OCI-LY3 (cell line): Measurements from ENCODE around the gene PRDM1.

Experiments used
- H2AFZ ChIP-seq: fragments of 200-600, 300-600 bp; shearing (Covaris generic); 2 replicates; pipeline ENCODE4 v1.6.0; 2014; ENCODE audit warnings: antibody characterized with exemption, low read depth, low read length
- H3K27ac ChIP-seq: fragments of 200-600, 300-600 bp; sonication (generic); 2 replicates; pipeline ENCODE4 v1.5.1; 2014; ENCODE audit warnings: mild to moderate bottlenecking, low read length, moderate library complexity, mixed read lengths
- H3K27me3 ChIP-seq: fragments of 200-600, 300-600 bp; sonication (generic); 2 replicates; pipeline ENCODE4 v1.6.1; 2014; ENCODE audit warnings: low read depth, low read length, mixed read lengths
- H3K36me3 ChIP-seq: fragments of 200-600, 300-600 bp; sonication (generic); replicated peaks from 2 replicates; pipeline ENCODE3; 2014; ENCODE audit warnings: low read depth, low read length, mixed read lengths
- H3K4me1 ChIP-seq: fragments of 300-600, 200-600 bp; sonication (generic); 2 replicates; pipeline ENCODE4 v1.6.1; 2014; ENCODE audit warnings: low read length, mixed read lengths
- H3K4me2 ChIP-seq: fragments of 200-600, 300-600 bp; sonication (generic); 2 replicates; pipeline ENCODE4 v1.6.1; 2014; ENCODE audit warnings: low read length, mixed read lengths
- H3K4me3 ChIP-seq: fragments of 300-600, 200-600 bp; sonication (generic); 2 replicates; pipeline ENCODE4 v1.5.1; 2014; ENCODE audit warnings: antibody characterized with exemption, mild to moderate bottlenecking, low read length, moderate library complexity
- H3K79me2 ChIP-seq: fragments of 300-600, 200-600 bp; shearing (Covaris generic); 2 replicates; pipeline ENCODE4 v1.6.1; 2014; ENCODE audit warnings: mild to moderate bottlenecking, low read length, mixed read lengths
- H3K9ac ChIP-seq: fragments of 300-600, 200-600 bp; shearing (Covaris generic); 2 replicates; pipeline ENCODE4 v1.6.0; 2014; ENCODE audit warnings: mild to moderate bottlenecking, low read length, moderate library complexity
- H3K9me3 ChIP-seq: fragments of 200-600, 300-600 bp; shearing (Covaris generic); 2 replicates; pipeline ENCODE4 v1.6.1; 2014; ENCODE audit warnings: low read length, mixed read lengths; ENCODE audit not compliant: insufficient read depth
- H4K20me1 ChIP-seq: fragments of 200-600, 300-600 bp; sonication (generic); 2 replicates; pipeline ENCODE4 v1.6.1; 2016; ENCODE audit warnings: low read length, mixed read lengths; ENCODE audit not compliant: insufficient read depth
- EZH2phosphoT487 ChIP-seq: fragments of 200-600 bp; shearing (Covaris generic); IDR thresholded peaks from 2 replicates; pipeline ENCODE4 v1.6.1; 2018; ENCODE audit warnings: antibody characterized with exemption, mixed run types, low read depth
- TF ChIP-seq, protein P1 (sequence below): fragments of 200-600, 300-600 bp; sonication (generic); IDR thresholded peaks from 2 replicates; pipeline ENCODE4 v1.5.1; 2014; ENCODE audit warnings: antibody characterized with exemption, low read length, low read depth

The PRDM1 gene

DNA sequence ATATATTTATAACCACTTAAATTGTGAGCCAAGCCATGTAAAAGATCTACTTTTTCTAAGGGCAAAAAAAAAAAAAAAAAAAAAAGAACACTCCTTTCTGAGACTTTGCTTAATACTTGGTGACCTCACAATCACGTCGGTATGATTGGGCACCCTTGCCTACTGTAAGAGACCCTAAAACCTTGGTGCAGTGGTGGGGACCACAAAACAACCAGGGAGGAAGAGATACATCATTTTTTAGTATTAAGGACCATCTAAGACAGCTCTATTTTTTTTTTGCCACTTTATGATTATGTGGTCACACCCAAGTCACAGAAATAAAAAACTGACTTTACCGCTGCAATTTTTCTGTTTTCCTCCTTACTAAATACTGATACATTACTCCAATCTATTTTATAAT, 22.9 kb downstream of the PRDM1 start:
- Histone ChIP-seq H3K9me3 (no peaks in the 10 kb centered on the region), H3K79me2 (peaks cover 42% of the 10 kb centered on the region), H4K20me1 (peaks cover 57% of the 10 kb centered on the region), H3K9ac (no peak overlapping the region), H3K27ac (no peak overlapping the region), H2AFZ (no peak overlapping the region), H3K4me2 (no peak overlapping the region), H3K4me3 (no peak overlapping the region), H3K4me1 (peaks cover 76% of the 10 kb centered on the region), H3K36me3 (peaks cover 49% of the 10 kb centered on the region), H3K27me3 (no peaks in the 10 kb centered on the region)
- no peak for TF ChIP-seq EZH2phosphoT487
- TF ChIP-seq, protein P1, sequence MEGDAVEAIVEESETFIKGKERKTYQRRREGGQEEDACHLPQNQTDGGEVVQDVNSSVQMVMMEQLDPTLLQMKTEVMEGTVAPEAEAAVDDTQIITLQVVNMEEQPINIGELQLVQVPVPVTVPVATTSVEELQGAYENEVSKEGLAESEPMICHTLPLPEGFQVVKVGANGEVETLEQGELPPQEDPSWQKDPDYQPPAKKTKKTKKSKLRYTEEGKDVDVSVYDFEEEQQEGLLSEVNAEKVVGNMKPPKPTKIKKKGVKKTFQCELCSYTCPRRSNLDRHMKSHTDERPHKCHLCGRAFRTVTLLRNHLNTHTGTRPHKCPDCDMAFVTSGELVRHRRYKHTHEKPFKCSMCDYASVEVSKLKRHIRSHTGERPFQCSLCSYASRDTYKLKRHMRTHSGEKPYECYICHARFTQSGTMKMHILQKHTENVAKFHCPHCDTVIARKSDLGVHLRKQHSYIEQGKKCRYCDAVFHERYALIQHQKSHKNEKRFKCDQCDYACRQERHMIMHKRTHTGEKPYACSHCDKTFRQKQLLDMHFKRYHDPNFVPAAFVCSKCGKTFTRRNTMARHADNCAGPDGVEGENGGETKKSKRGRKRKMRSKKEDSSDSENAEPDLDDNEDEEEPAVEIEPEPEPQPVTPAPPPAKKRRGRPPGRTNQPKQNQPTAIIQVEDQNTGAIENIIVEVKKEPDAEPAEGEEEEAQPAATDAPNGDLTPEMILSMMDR = no peak

DNA sequence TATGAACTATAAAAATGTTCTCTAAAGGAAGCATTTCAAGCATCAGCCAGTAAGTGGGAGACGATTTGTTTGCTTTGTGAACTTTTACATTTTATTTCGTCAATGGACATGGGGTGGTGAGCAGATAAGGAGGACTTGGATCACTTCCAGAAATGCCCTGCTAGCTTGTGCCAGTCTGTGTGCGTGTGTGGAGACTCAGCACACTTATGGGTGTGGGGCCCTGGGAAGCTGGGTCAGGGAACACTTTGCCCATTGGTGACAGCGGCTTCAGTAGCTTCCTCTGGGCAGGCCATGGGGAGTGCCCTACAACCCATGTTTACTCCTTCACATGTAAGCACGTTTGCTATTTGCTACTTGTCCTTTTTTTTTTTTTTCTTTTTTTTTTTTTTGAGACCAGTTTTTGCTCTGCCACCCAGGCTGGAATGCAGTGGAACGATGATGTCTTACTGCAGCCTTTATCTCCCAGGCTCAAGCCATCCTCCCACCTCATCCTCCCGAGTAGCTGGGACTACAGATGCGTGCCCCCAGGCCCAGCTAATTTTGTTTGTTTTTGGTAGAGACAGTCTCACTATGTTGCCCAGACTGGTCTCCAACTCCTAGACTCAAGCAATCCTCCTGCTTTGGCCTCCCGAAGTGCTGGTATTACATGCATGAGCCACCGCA, 24.2 kb downstream of the PRDM1 start:
- H3K4me2 ChIP-seq = no peak overlapping the region
- peaks cover 39% of the 10 kb centered on the region for H3K36me3 ChIP-seq
- peaks cover 46% of the 10 kb centered on the region for H4K20me1 ChIP-seq
- H3K79me2 ChIP-seq = peaks cover 30% of the 10 kb centered on the region
- TF ChIP-seq, protein P1 = no peak
- TF ChIP-seq EZH2phosphoT487 = no peak
- peak overlapping the region; percentile 14; the same call in 1 of the 2 replicates for H3K27ac ChIP-seq
- peaks cover 77% of the 10 kb centered on the region for H3K4me1 ChIP-seq
- H3K4me3 ChIP-seq = no peak overlapping the region
- H3K27me3 ChIP-seq = no peaks in the 10 kb centered on the region
- no peaks in the 10 kb centered on the region for H3K9me3 ChIP-seq
- H2AFZ ChIP-seq = no peak overlapping the region
- no peak overlapping the region for H3K9ac ChIP-seq

DNA sequence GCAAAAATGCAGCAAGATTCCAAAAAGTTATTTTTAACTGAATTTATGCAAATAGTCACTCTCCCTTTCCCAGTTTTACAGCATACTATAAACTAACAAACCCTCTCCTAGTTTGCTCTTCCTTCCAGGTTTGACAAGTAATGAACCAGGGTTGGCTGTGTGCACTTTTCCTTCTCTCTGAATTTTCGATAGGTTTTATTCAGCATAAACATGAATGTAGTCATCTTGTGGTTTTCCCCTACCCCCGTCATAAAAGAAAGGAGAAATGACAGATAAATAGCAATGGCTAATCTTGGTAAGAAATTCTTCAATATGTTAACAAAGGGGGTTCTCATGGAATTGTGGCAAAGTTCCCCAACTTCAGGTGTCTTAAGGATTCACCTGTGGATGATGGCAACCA, 26.3 kb downstream of the PRDM1 start:
- H3K9ac ChIP-seq = peak overlapping the region; percentile 67; the same call in 1 of the 2 replicates
- peak overlapping the region; percentile 52 for H3K4me3 ChIP-seq
- H3K27me3 ChIP-seq = no peaks in the 10 kb centered on the region
- no peaks in the 10 kb centered on the region for H3K9me3 ChIP-seq
- H3K27ac ChIP-seq = peak overlapping the region; percentile 88; the same call in 1 of the 2 replicates
- H3K4me2 ChIP-seq = peak overlapping the region; percentile 78
- peaks cover 78% of the 10 kb centered on the region for H3K4me1 ChIP-seq
- H3K79me2 ChIP-seq = peaks cover 8% of the 10 kb centered on the region
- H2AFZ ChIP-seq = no peak overlapping the region
- peaks cover 24% of the 10 kb centered on the region for H4K20me1 ChIP-seq
- TF ChIP-seq, protein P1 = no peak
- TF ChIP-seq EZH2phosphoT487 = no peak
- peaks cover 17% of the 10 kb centered on the region for H3K36me3 ChIP-seq

DNA sequence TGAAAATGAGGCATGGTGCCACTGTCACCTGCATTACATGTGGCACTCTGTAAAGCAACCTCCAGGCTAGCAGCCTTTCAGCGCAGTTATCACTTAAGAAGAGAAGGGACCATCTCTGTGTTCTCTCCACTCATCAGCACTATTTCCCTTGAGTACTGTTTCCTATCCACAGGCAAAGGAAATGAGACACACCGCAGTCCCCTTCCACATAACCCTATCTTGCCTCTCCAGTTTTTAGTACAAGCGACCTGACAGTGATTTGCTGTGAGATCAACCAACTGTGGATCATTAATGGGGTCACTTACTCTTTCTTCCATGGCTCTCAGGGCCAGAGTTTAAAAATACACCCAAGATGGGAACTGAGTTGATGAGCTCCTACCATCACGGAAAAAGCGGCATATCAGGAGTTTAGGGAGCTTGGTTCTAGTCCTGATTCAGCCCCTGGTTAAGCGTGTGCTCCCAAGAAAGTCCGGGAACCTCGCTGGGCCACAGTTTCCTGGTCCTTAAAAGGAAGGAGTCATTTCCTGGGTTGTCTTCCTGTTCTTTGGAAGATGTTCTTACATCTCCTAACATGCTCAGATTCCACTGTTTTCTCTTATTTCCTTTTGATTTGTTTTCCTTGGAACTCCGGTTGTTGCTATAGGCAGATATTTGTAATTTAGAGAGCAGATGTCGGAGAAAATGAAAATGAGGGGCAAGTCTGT, 27.3 kb downstream of the PRDM1 start:
- TF ChIP-seq, protein P1 = no peak
- no peak for TF ChIP-seq EZH2phosphoT487
- H3K4me1 ChIP-seq = peaks cover 79% of the 10 kb centered on the region
- peak overlapping the region; percentile 78 for H3K4me2 ChIP-seq
- peak overlapping the region; percentile 6; the same call in 1 of the 2 replicates for H2AFZ ChIP-seq
- H3K9ac ChIP-seq = peak overlapping the region; percentile 67
- H3K27ac ChIP-seq = peak overlapping the region; percentile 88
- H3K27me3 ChIP-seq = no peaks in the 10 kb centered on the region
- H3K9me3 ChIP-seq = no peaks in the 10 kb centered on the region
- H3K36me3 ChIP-seq = peaks cover 10% of the 10 kb centered on the region
- H3K79me2 ChIP-seq = peaks cover 1% of the 10 kb centered on the region; the same call in 1 of the 2 replicates
- peak overlapping the region; percentile 52 for H3K4me3 ChIP-seq
- H4K20me1 ChIP-seq = peaks cover 16% of the 10 kb centered on the region; the same call in 1 of the 2 replicates
